AG04450 (cell line): ENCODE results near the gene NAP1L4. TPM values are rescaled to one million over a fixed set of nuclear protein-coding genes. Genes with fewer than 3 reads are reported as not detected.

Experiments used
- CTCF ChIA-PET: fragments of 300-600, 350-600 bp; formaldehyde crosslinking; extraction: SDS; loops from one replicate; lab custom pipeline; 2022; ENCODE audit warnings: antibody characterized with exemption, inconsistent platforms; lab: Charles Lee
- POLR2A ChIA-PET: fragments of 350-600 bp; formaldehyde crosslinking; extraction: SDS; loops from one replicate; lab custom pipeline; 2021; ENCODE audit warnings: antibody characterized with exemption, inconsistent platforms; lab: Yijun Ruan, JAX
- DNase-seq: peaks from one replicate; pipeline ENCODE4 v3.0.0-alpha.2; 2011; ENCODE audit warnings: low read depth, low spot score
- H3K27ac ChIP-seq: one replicate; pipeline ENCODE4 v1.5.1; 2012; ENCODE audit warnings: low read depth, low read length, control low read depth
- H3K27me3 ChIP-seq: one replicate; pipeline ENCODE4 v1.6.0; 2012; ENCODE audit warnings: low read length; ENCODE audit not compliant: control insufficient read depth, insufficient read depth
- H3K4me3 ChIP-seq: 2 replicates; pipeline ENCODE4 v1.5.1; 2011; ENCODE audit warnings: mild to moderate bottlenecking, low read depth, low read length, control low read depth
- H3K9me3 ChIP-seq: 2 replicates; pipeline ENCODE4 v1.5.1; 2012; ENCODE audit warnings: low read length; ENCODE audit not compliant: control insufficient read depth, insufficient read depth
- CTCF ChIP-seq: IDR thresholded peaks from 2 replicates; pipeline ENCODE4 v1.5.1; 2011; ENCODE audit warnings: low read depth, low read length, control low read depth, inconsistent platforms
- polyA plus RNA-seq: library from polyadenylated mRNA; depleted of rRNA; stranded (reverse); fragments of >200 nt; gene quantifications from 2 replicates; pipeline ENCODE4 v1.2.3, GENCODE V29; 2011

NAP1L4 gene
- polyA plus RNA-seq, 1 experiment: 107 TPM

- Histone ChIP-seq H3K27ac (peak overlapping the region; percentile 39), H3K27me3 (no peaks in the 10 kb centered on the region), H3K9me3 (no peaks in the 10 kb centered on the region), H3K4me3 (no peak overlapping the region)
- CTCF ChIA-PET: no interaction called here
- DNase-seq: peak; percentile 38
- no peak for TF ChIP-seq CTCF
- POLR2A ChIA-PET: interaction anchor here (1.6 kb wide), 1 partner anchor 8 kb away, joined by 4 read pairs; the partner anchor contains the start of gene NAP1L4
These were observed 8.2 kb upstream of the NAP1L4 start for GRCh38 chr11:3000032-3000961.

GRCh38 chr11:2999464-2999998 is 7.4 kb upstream of the NAP1L4 start:
- ChIA-PET POLR2A (interaction anchor here (0.7 kb wide), 1 partner anchor 14 kb away, joined by 5 read pairs; no protein-coding TSS in a partner anchor), CTCF (no interaction called here)
- H3K9me3 ChIP-seq: no peaks in the 10 kb centered on the region
- TF ChIP-seq CTCF: no peak
- H3K27me3 ChIP-seq: no peaks in the 10 kb centered on the region
- H3K27ac ChIP-seq: no peak overlapping the region
- no peak overlapping the region for H3K4me3 ChIP-seq
- DNase-seq: no peak

DNA sequence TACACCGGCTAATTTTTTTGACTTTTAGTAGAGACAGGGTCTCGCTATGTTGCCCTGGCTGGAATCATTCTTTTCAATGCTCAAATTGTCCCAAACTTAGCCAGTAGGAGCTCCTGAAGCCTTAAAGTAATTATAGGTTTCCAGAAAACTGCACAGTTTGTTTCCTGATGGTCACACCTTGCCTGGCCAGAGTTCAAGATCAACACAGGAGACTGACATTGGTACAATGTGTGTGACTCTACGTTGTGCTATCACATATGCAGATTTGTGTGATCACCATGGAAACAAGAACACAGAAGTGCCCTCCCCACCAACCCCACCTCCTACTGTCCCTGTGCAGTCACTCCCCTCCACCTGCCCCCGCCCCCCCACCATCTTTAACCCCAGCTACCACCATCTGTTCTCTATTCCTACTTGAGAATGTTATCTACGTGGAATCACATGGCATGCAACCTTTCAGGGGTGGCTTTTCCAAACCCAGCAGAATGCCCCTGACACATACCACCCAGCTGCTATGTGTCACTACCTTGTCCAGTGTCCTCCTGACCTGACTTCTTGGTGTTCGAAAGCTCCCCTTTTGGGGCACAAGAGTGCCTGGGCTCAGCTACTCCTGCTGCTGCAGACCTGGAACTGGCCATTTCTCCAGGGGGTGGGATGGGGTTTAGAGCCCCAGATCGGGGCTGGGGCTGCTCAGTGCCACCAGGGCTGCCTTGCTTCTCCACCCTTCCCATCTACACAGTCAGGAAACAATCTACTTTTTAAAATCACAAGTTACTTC is 6.1 kb upstream of the NAP1L4 start:
- no peaks in the 10 kb centered on the region for H3K27me3 ChIP-seq
- H3K9me3 ChIP-seq: no peaks in the 10 kb centered on the region
- no peak overlapping the region for H3K4me3 ChIP-seq
- no peak for DNase-seq
- ChIA-PET POLR2A (interaction anchor here (0.7 kb wide), 1 partner anchor 8 kb away, joined by 7 read pairs; no protein-coding TSS in a partner anchor), CTCF (no interaction called here)
- no peak overlapping the region for H3K27ac ChIP-seq
- TF ChIP-seq CTCF: no peak

DNA sequence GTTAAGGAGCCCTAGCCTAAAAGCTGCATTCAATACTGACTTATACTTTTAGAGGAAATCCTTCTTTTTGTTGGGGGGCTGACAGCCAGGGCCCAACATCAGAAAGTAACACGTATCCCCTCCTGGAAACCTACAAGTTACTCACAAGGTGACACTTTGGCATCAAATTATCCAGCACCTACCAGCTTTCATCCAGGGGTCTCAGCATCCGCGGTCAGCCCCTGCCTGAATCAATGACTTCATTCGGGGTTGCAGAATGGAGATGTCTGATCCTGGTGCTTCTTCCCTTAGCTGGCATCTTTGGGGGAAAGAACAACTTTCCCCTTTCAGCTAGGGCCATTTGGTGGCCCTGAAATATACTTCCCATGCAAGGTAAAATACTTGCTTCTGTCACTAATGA is 5.3 kb upstream of the NAP1L4 start:
- Histone ChIP-seq H3K27me3 (no peaks in the 10 kb centered on the region), H3K4me3 (no peak overlapping the region), H3K27ac (no peak overlapping the region), H3K9me3 (no peaks in the 10 kb centered on the region)
- no peak for DNase-seq
- no peak for TF ChIP-seq CTCF
- ChIA-PET POLR2A (no interaction called here), CTCF (no interaction called here)
